ENCODE data around the gene STX4.

STX4 gene

GRCh38 chr16:31084584-31085302 lies 51.4 kb downstream of the STX4 start:
- Histone ChIP-seq H3K36me3 (ENCODE audit: insufficient read depth, low read length) (peaks cover 36% of the 10 kb centered on the region), H3K27me3 (ENCODE audit: insufficient read depth, low read length) (no peaks in the 10 kb centered on the region), H3K9me2 (ENCODE audit: low read depth, low read length) (no peaks in the 10 kb centered on the region), H3K27ac (ENCODE audit: low read depth, low read length, poor library complexity, severe bottlenecking) (no peak overlapping the region), H3K9ac (ENCODE audit: low read length) (no peak overlapping the region), H3K79me2 (ENCODE audit: insufficient read depth, low read length) (no peaks in the 10 kb centered on the region), H4K20me1 (ENCODE audit: insufficient read depth, low read length) (no peaks in the 10 kb centered on the region), H3K4me2 (ENCODE audit: low read length) (no peak overlapping the region), H3F3A (ENCODE audit: insufficient read depth, low read length) (no peaks in the 10 kb centered on the region), H2AFZ (ENCODE audit: low read length) (no peak overlapping the region), H3K4me3 (ENCODE audit: low read depth, low read length, poor library complexity, severe bottlenecking) (no peak overlapping the region), H3K4me1 (ENCODE audit: insufficient read depth, low read length, severe bottlenecking) (no peaks in the 10 kb centered on the region), H3K9me3 (ENCODE audit: low read length) (no peaks in the 10 kb centered on the region)
- no peak for TF ChIP-seq EZH2 (IDR thresholded peaks at IDR 0.05; ENCODE audit: borderline replicate concordance, low read length)
- TF ChIP-seq CTCF (IDR thresholded peaks at IDR 0.05; ENCODE audit: low read length): no peak

GRCh38 chr16:31085411-31085810 lies 52.1 kb downstream of the STX4 start:
- Histone ChIP-seq H3K9me3 (ENCODE audit: low read length) (no peaks in the 10 kb centered on the region), H3K9ac (ENCODE audit: low read length) (no peak overlapping the region), H3K4me3 (ENCODE audit: low read depth, low read length, poor library complexity, severe bottlenecking) (no peak overlapping the region), H3K27me3 (ENCODE audit: insufficient read depth, low read length) (no peaks in the 10 kb centered on the region), H3K4me2 (ENCODE audit: low read length) (no peak overlapping the region), H3K79me2 (ENCODE audit: insufficient read depth, low read length) (no peaks in the 10 kb centered on the region), H3K27ac (ENCODE audit: low read depth, low read length, poor library complexity, severe bottlenecking) (no peak overlapping the region), H4K20me1 (ENCODE audit: insufficient read depth, low read length) (no peaks in the 10 kb centered on the region), H2AFZ (ENCODE audit: low read length) (no peak overlapping the region), H3F3A (ENCODE audit: insufficient read depth, low read length) (no peaks in the 10 kb centered on the region), H3K9me2 (ENCODE audit: low read depth, low read length) (no peaks in the 10 kb centered on the region), H3K4me1 (ENCODE audit: insufficient read depth, low read length, severe bottlenecking) (no peaks in the 10 kb centered on the region), H3K36me3 (ENCODE audit: insufficient read depth, low read length) (peaks cover 30% of the 10 kb centered on the region; the same call in 1 of the 2 replicates)
- no peak for TF ChIP-seq CTCF (IDR thresholded peaks at IDR 0.05; ENCODE audit: low read length)
- TF ChIP-seq EZH2 (IDR thresholded peaks at IDR 0.05; ENCODE audit: borderline replicate concordance, low read length): no peak

- Histone ChIP-seq H3K9ac (ENCODE audit: low read length) (no peak overlapping the region), H3K4me3 (ENCODE audit: low read depth, low read length, poor library complexity, severe bottlenecking) (no peak overlapping the region), H3K4me1 (ENCODE audit: insufficient read depth, low read length, severe bottlenecking) (no peaks in the 10 kb centered on the region), H3K9me3 (ENCODE audit: low read length) (no peaks in the 10 kb centered on the region), H3K27ac (ENCODE audit: low read depth, low read length, poor library complexity, severe bottlenecking) (no peak overlapping the region), H3K36me3 (ENCODE audit: insufficient read depth, low read length) (peaks cover 30% of the 10 kb centered on the region; the same call in 1 of the 2 replicates), H3K9me2 (ENCODE audit: low read depth, low read length) (no peaks in the 10 kb centered on the region), H4K20me1 (ENCODE audit: insufficient read depth, low read length) (no peaks in the 10 kb centered on the region), H3K27me3 (ENCODE audit: insufficient read depth, low read length) (no peaks in the 10 kb centered on the region), H3K79me2 (ENCODE audit: insufficient read depth, low read length) (no peaks in the 10 kb centered on the region), H3K4me2 (ENCODE audit: low read length) (no peak overlapping the region), H2AFZ (ENCODE audit: low read length) (no peak overlapping the region), H3F3A (ENCODE audit: insufficient read depth, low read length) (no peaks in the 10 kb centered on the region)
- no peak for TF ChIP-seq CTCF (IDR thresholded peaks at IDR 0.05; ENCODE audit: low read length)
- TF ChIP-seq EZH2 (IDR thresholded peaks at IDR 0.05; ENCODE audit: borderline replicate concordance, low read length): no peak
These were observed 52.7 kb downstream of the STX4 start for GRCh38 chr16:31085873-31086628.

All from OCI-LY1 (cell line).